HEK293T (cell line): ENCODE results near the gene PCDHB12.
"Not testable (repeated sequence)": the region's sequence is repeated elsewhere in the genome, so short reads cannot be mapped to it uniquely, and the experiment has no call there.

Experiments used
- CTCF ChIA-PET: fragments of 350-600 bp; formaldehyde crosslinking; extraction: SDS; loops from one replicate; lab custom pipeline; 2021; ENCODE audit warnings: antibody characterized with exemption, inconsistent platforms; lab: Yijun Ruan, JAX
- POLR2A ChIA-PET: fragments of 350-600 bp; formaldehyde crosslinking; extraction: SDS; loops from one replicate; lab custom pipeline; 2020; ENCODE audit warnings: antibody characterized with exemption, inconsistent platforms; lab: Yijun Ruan, JAX
- DNase-seq: peaks from one replicate; pipeline ENCODE4 v3.0.0; 2012; ENCODE audit warnings: mixed read lengths; ENCODE audit errors: extremely low spot score
- ARNT ChIP-seq: fragments of 450-650 bp; IDR thresholded peaks from 2 replicates; pipeline ENCODE4 v1.6.1; 2017; ENCODE audit warnings: mild to moderate bottlenecking
- BHLHE40 ChIP-seq: fragments of 450-650 bp; IDR thresholded peaks from 2 replicates; pipeline ENCODE4 v1.6.1; 2016; ENCODE audit warnings: mild to moderate bottlenecking, moderate library complexity, borderline replicate concordance
- FOXK2 ChIP-seq: fragments of 450-650 bp; IDR thresholded peaks from 2 replicates; pipeline ENCODE4 v1.6.1; 2016; ENCODE audit warnings: mild to moderate bottlenecking
- FOXM1 ChIP-seq: fragments of 450-650 bp; IDR thresholded peaks from 2 replicates; pipeline ENCODE4 v1.6.1; 2017; ENCODE audit warnings: mild to moderate bottlenecking, borderline replicate concordance
- HDGF ChIP-seq: fragments of 450-650 bp; IDR thresholded peaks from 2 replicates; pipeline ENCODE4 v1.6.1; 2017; ENCODE audit warnings: antibody characterized with exemption, borderline replicate concordance
- L3MBTL2 ChIP-seq: fragments of 450-650 bp; conservative IDR thresholded peaks from 2 replicates; pipeline ENCODE4 v1.6.1; 2016; ENCODE audit warnings: mild to moderate bottlenecking
- LEF1 ChIP-seq: fragments of 450-650 bp; IDR thresholded peaks from 2 replicates; pipeline ENCODE4 v1.6.1; 2017; ENCODE audit warnings: mild to moderate bottlenecking, borderline replicate concordance
- NFRKB ChIP-seq: fragments of 450-650 bp; IDR thresholded peaks from 2 replicates; pipeline ENCODE4 v1.6.1; 2016; ENCODE audit warnings: mild to moderate bottlenecking, moderate library complexity
- SP1 ChIP-seq: fragments of 450-650 bp; IDR thresholded peaks from 2 replicates; pipeline ENCODE4 v1.6.1; 2017
- SUZ12 ChIP-seq: fragments of 450-650 bp; IDR thresholded peaks from 2 replicates; pipeline ENCODE4 v1.6.1; 2016; ENCODE audit warnings: mild to moderate bottlenecking
- TARDBP ChIP-seq: fragments of 450-650 bp; IDR thresholded peaks from 2 replicates; pipeline ENCODE4 v1.6.1; 2016
- ZNF384 ChIP-seq: fragments of 450-650 bp; IDR thresholded peaks from 2 replicates; pipeline ENCODE4 v1.6.1; 2016

Gene PCDHB12

DNA sequence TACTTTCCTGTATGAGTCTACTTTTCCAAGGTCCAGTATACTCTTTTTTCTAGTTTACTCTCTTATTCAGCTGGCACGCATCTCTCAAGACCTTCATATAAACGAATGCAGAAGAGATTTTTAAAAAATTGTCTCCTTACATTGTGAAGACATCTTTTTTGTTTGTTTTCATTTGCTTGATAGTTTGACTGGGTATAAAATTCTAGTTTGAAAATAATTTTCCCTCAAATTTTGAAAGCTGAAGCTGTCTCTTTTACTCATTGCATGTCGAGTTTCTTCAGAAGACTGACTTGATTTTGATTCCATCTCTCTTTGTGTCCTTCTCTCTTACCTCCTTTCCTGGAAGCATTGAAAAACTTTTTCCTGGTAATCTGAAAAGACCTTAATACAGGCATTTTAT is 12.2 kb upstream of the PCDHB12 start:
- DNase-seq = no peak
- CTCF ChIA-PET = interaction anchor here (0.7 to 0.8 kb wide), 4 partner anchors 12 to 371 kb away, joined by 3 read pairs; partner anchors contain the start of genes PCDHB12, PCDHGB7 and TAF7
- no peak for TF ChIP-seq ARNT
- TF ChIP-seq NFRKB = no peak
- TF ChIP-seq FOXK2 = no peak
- no peak for TF ChIP-seq SUZ12
- TF ChIP-seq ZNF384 = no peak
- TF ChIP-seq SP1 = no peak
- TF ChIP-seq HDGF = no peak
- TF ChIP-seq TARDBP = no peak
- no peak for TF ChIP-seq L3MBTL2
- no peak for TF ChIP-seq LEF1
- TF ChIP-seq FOXM1 = no peak
- TF ChIP-seq BHLHE40 = no peak
- POLR2A ChIA-PET = no interaction called here

GRCh38 chr5:141199359-141200235 is 8.9 kb upstream of the PCDHB12 start, which contains the start of gene PCDHB11:
Gene PCDHB11, plus strand, starts transcription at chr5:141199627. Its CDS starts 148 bp downstream, at chr5:141199775.
- ChIA-PET CTCF (interaction anchor here (0.9 to 1.5 kb wide), 5 partner anchors 9 to 213 kb away, joined by 3 to 5 read pairs (median 3); partner anchors contain the start of genes PCDHB12, PCDHB14, PCDHB16 and PCDHGA10), POLR2A (interaction anchor here (0.7 to 1.0 kb wide), 2 partner anchors 121 to 364 kb away, joined by 3 read pairs; partner anchors contain the start of gene TAF7)
- DNase-seq = no peak
- no peak for TF ChIP-seq ZNF384

GRCh38 chr5:141201126-141201525 is 7.4 kb upstream of the PCDHB12 start:
- POLR2A ChIA-PET, CTCF ChIA-PET: not testable (repeated sequence)

GRCh38 chr5:141201646-141202045 is 6.9 kb upstream of the PCDHB12 start:
- DNase-seq, POLR2A ChIA-PET, CTCF ChIA-PET: not testable (repeated sequence)

More at GRCh38 chr5:141201126-141201525, 7.4 kb upstream of the PCDHB12 start:
- DNase-seq = not testable (repeated sequence)

- POLR2A ChIA-PET, CTCF ChIA-PET, DNase-seq: not testable (repeated sequence)
These were observed 1.8 kb downstream of the PCDHB12 start for GRCh38 chr5:141210281-141210680.

DNA sequence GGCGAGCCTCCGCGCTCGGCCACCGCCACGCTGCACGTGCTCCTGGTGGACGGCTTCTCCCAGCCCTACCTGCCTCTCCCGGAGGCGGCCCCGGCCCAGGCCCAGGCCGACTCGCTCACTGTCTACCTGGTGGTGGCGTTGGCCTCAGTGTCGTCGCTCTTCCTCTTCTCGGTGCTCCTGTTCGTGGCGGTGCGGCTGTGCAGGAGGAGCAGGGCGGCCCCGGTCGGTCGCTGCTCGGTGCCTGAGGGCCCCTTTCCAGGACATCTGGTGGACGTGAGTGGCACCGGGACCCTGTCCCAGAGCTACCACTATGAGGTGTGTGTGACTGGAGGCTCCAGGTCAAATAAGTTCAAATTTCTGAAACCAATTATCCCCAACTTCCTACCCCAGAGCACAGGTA is 2.3 kb downstream of the PCDHB12 start:
- DNase-seq, CTCF ChIA-PET, POLR2A ChIA-PET: not testable (repeated sequence)

- POLR2A ChIA-PET, DNase-seq: not testable (repeated sequence)
- CTCF ChIA-PET = interaction anchor here (0.9 kb wide), 1 partner anchor 22 kb away, joined by 3 read pairs; the partner anchor contains the start of gene PCDHB10
These were observed 5.3 kb downstream of the PCDHB12 start, which contains the start of gene PCDHB13 for GRCh38 chr5:141213656-141214339. Gene PCDHB13, plus strand, starts transcription at chr5:141213919. Its CDS starts 205 bp downstream, at chr5:141214124.

GRCh38 chr5:141214583-141214982 is 6.1 kb downstream of the PCDHB12 start:
- POLR2A ChIA-PET, CTCF ChIA-PET, DNase-seq: not testable (repeated sequence)

- CTCF ChIA-PET, DNase-seq, POLR2A ChIA-PET: not testable (repeated sequence)
These were observed 7.0 kb downstream of the PCDHB12 start for GRCh38 chr5:141215504-141215903.

DNA sequence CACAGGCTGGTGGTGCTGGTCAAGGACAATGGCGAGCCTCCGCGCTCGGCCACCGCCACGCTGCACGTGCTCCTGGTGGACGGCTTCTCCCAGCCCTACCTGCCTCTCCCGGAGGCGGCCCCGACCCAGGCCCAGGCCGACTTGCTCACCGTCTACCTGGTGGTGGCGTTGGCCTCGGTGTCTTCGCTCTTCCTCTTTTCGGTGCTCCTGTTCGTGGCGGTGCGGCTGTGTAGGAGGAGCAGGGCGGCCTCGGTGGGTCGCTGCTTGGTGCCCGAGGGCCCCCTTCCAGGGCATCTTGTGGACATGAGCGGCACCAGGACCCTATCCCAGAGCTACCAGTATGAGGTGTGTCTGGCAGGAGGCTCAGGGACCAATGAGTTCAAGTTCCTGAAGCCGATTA is 7.5 kb downstream of the PCDHB12 start:
- POLR2A ChIA-PET, DNase-seq: not testable (repeated sequence)
- CTCF ChIA-PET = interaction anchor here (0.7 kb wide), 1 partner anchor 87 kb away, joined by 3 read pairs; no protein-coding TSS in a partner anchor
